HG03460 (cell line): ENCODE results near the gene CPT1A.

Experiments
- ATAC-seq: cut with Tn5 transposase; IDR thresholded peaks from one replicate; pipeline ENCODE4 v1.9.1; 2021; ENCODE audit not compliant: unreplicated experiment

The CPT1A gene

GRCh38 chr11:68832476-68833181, 9.1 kb downstream of the CPT1A start:
- no peak for ATAC-seq

- no peak for ATAC-seq
Measured at GRCh38 chr11:68831124-68831523, 10.6 kb downstream of the CPT1A start.

DNA sequence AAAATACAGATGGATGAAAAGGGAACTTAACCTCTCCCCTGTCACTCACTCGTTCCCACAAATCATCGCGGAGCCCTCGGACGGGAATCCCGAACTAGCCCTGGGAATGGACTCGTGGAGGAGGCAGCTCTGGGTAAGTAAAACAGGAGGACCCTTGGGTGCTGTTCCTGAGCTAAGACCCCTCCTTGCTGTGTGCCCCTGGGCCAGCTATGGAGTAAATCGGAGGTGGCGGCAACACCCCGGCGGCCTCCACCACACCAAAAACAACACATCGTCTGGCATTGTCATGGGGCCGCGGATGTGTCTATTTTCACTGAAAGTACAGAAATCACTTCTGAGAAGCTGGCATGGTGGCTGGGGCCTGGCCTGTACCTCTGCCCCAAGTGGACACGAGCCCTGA, 12.1 kb downstream of the CPT1A start:
- ATAC-seq: no peak

- ATAC-seq: no peak
Measured at GRCh38 chr11:68828957-68829356, 12.8 kb downstream of the CPT1A start.

DNA sequence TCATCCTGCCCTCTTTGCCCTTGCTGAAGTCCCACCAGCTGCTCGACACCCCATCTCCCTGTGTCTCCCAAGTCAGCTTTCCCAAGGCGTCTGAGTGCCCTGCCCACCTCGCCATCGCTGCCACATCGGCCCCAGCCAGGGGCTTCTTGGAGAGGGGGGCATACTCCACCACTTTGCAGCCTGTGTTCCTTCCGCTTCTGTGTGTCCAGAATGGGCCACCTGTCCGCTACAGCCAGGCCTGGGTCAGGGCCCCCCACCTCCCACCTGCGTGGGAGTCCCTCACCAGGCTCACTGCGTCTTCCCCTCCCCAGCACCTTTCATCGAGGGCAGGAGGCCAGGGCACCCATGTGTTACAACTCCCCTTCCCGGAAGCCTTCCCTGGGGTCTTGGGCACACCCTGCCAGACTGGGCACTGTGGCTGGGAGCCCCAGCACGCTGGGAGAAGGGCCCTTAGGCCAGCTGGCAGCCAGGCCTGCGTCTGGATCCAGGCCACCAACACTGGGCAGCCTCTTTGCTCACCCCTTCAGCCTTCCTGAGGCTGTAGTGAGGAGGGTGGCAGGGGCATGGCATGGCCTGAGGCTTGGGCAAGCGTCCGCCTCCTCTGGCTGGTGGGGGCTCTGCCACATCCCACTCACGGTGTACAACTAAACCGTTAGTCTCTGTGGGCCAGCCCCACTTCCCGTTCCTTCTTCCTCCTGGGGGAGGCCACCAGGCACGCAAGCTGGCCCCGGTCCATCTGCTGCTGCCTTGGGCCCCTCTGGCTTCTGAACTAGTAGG, 13.4 kb downstream of the CPT1A start:
- ATAC-seq: no peak

DNA sequence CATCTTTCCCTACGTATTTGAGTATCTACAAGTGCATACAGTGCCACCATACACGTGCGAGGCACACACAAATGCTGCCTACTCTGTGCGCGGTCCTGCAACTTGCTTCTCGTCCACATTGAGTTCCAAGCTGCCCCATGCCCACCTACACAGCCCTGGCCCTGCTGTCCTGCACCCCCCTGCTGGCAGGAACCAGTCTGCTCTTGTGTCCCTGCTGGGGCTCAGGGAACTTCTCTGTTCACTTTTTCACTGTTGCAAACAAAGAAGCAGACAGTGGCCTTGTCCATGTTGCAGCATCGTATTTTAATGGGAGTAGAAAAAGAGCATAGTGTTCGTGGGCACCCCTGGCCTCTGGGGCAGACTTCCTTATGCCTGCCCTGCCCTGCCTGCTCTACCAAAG, 14.0 kb downstream of the CPT1A start:
- ATAC-seq: no peak

- no peak for ATAC-seq
Measured at GRCh38 chr11:68826726-68827125, 15.0 kb downstream of the CPT1A start.

DNA sequence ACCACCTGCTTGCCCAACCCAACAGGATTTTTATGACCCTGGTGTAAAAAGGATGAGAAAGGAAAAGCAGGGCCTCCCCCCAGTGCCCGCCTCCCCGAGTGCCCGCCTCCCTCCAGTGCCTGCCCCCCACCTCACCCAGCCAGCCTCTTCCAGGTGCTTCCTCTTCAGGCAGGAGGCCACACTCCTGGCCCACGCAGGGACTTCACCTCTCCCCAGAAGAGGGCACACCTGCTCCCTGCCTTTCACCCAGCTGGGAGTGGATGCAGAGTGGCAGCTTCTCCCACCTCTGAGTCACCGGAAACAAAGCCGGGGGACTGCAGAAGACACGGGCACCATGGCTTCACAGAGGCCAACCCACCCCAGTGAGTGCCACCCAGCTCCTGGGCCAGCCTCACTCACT, 16.1 kb downstream of the CPT1A start:
- no peak for ATAC-seq

DNA sequence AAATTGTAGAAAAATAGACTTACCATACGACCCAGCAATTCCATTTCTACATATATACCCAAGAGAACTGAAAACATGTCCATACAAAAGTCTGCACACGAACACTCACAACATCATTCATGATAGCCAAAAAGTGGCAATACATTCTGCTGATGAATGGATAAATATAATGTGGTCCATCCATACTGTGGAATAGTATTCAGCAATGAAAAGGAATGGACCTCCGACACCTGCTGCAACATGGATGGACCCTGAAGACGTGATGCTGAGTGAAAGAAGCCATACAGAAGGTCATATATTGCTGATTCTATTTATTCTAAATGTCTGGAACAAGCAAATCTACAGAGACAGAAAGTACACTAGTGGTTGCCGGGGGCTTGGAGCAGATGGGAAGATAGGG, 19.2 kb downstream of the CPT1A start:
- no peak for ATAC-seq

DNA sequence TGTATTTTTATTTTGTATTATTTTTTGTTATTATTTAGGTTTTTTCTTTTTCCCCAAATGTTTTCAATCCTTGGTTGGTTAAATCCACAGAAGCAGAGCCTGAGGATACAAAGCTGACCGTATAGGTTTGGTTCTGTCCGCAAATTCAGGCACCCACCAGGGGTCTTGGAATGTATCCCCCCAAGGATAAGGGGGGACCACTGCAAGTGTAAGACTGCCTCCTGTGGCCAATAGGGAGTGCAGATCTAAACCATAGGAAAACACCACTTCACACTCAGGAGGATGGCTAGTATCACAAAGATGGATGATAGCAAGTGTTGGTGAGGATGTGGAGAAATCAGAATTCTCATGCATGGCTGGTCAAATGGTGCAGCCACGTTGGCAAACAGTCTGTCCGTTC, 20.0 kb downstream of the CPT1A start:
- no peak for ATAC-seq

- ATAC-seq: no peak
Measured at GRCh38 chr11:68819362-68819761, 22.4 kb downstream of the CPT1A start.

GRCh38 chr11:68818181-68818580, 23.5 kb downstream of the CPT1A start:
- ATAC-seq: no peak

- no peak for ATAC-seq
Measured at GRCh38 chr11:68817554-68817953, 24.2 kb downstream of the CPT1A start.

- ATAC-seq: no peak
Measured at GRCh38 chr11:68816917-68817419, 24.7 kb downstream of the CPT1A start.

DNA sequence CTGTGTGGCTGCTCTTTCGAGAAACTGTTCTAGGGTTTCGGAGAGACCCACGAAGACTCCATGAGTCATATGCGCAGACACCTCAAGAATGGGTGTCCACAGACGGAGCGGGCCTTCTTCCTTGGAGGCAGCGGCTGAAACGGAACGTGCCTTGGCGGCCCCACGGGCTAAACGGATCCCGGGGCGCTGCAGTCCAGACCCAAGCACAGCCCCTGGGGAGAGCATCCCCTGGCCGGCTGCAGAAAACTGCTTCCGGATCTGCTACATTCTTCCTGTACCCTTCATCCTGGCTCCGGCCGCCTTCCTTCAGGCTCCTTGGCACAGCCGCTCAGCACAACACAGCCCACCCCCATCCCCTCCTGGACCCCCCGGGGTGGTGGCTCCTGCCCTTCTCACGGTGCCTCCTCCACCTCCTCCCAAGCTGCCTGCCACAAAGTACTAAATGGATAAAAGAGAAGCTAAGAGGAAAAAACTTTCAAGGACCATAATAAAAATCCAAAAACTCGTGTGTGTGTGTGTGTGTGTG, 25.4 kb downstream of the CPT1A start:
- ATAC-seq: no peak

DNA sequence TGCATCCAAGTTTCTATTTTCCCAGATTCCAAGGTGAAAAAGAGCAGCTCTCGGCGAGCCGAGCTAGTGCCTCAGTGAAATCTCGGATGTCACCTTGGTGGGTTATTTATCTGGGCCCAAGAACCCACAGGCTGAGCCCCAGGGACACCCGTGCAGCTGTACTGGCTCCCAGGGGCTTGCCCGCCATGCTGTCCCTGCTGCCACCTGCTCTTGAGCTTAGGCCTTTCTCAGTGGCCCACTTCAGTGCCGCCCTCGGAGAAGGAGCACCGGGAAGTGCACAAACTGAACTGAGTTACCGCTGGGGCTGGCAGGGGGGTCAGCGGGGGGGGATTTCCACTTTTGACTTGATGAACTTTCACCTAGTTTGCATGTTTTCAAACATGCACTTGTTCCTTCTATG, 27.9 kb downstream of the CPT1A start:
- peak; percentile 56 for ATAC-seq

DNA sequence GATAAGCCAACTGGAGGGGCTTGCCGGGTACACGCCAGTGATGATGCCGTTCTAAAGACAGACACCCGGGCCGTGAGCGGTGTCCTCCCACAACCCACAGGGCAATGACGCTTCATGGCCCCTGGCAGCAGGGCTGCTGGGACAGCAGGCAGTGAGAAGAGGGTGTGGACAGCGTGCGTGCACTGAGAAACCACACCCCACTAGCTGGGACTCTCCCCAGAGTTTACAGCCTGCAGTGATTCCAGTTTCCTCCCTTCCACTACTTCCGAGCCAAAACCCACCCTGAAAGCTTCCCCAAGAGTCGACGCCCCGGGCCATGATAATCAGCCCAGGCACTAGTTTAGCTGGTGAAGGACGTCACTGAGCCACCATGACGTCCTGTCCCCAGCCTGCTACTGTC, 29.2 kb downstream of the CPT1A start:
- no peak for ATAC-seq

- ATAC-seq: no peak
Measured at GRCh38 chr11:68810164-68810563, 31.6 kb downstream of the CPT1A start.

- no peak for ATAC-seq
Measured at GRCh38 chr11:68809506-68809905, 32.2 kb downstream of the CPT1A start.

DNA sequence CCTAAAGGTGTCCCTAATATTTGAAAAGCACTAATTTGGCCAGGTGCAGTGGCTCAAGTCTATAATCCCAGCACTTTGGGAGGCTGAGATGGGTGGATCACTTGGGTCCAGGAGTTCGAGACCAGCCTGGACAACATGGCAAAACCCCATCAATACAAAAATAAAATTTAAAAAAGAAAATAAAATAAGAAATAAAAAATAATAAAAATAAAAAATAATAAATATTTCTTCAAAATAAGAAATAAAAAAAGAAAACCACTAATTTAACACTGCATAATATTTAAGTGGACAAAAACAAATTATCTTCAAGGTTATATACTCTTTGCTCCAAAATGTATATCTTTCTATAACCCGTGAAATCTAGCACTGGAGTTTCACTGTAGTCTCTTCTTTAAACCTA, 32.9 kb downstream of the CPT1A start:
- ATAC-seq: no peak

- no peak for ATAC-seq
Measured at GRCh38 chr11:68806931-68807844, 34.5 kb downstream of the CPT1A start.
